Coronary artery (tissue), 2 donors: Measurements from ENCODE around the gene KLF15.
A peak's percentile ranks its signal among the peaks of the same experiment; 100 is the strongest.

Source experiments
- DNase-seq: peaks from one replicate; pipeline ENCODE4 v3.0.0-alpha.2; 2017; ENCODE audit warnings: low spot score
- H3K27ac ChIP-seq, 2 donors: fragments of 200-600 bp; sonication (generic); one replicate each; pipeline ENCODE4 v1.5.1; 2016 to 2019
- H3K4me3 ChIP-seq: fragments of 200-600 bp; sonication (generic); 2 replicates; pipeline ENCODE4 v1.5.1; 2016; ENCODE audit warnings: mild to moderate bottlenecking, moderate library complexity
- TF ChIP-seq, protein P1 (sequence below): fragments of 200-600 bp; sonication (generic); IDR thresholded peaks from one replicate; pipeline ENCODE4 v1.5.1; 2019; ENCODE audit warnings: antibody characterized with exemption

Gene KLF15

DNA sequence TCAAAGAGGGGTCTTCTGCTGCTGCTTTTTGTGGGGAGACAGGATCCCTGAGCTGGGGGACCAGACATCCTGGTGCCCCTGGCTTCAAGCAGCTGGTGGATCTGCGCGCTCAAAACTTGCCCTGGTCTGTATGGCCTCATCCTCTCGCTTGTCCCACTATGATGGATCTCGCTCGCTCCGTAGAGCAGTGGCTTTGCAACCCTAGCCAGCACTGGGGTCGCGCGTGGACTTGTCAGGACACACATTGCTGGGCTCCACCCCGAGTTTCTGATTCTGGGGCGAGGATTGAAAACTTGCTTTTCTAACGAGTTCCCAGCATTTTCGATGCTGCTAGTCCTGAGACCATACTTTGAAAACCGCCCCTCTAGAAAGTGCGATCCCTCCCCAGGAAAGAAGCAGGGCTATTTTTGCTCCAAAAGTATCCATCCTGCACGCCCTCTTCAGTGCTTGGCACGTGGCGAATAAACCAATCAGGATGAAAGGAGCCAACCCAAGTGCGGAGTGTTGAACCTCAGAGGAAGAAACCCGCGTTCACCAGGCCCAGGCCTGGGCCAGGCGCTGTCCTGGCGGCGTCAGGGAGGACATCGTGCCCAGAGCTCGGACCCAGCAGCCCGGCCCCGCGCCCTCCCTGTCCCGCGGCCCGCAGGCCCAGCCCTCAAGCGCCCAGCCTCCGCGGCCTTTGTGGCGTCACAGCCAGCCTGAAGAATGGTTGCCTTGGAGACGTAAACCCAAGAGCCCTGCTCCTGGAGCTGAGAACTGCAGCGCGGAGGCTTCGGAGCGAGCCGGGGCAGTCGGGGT is 37.2 kb upstream of the KLF15 start, which contains the start of gene CFAP100:
TSS of gene CFAP100 (plus strand) at position 731 of the 798 bp plus-strand sequence. CDS start 1,092 bp downstream, outside the sequence.
- TF ChIP-seq, protein P1, sequence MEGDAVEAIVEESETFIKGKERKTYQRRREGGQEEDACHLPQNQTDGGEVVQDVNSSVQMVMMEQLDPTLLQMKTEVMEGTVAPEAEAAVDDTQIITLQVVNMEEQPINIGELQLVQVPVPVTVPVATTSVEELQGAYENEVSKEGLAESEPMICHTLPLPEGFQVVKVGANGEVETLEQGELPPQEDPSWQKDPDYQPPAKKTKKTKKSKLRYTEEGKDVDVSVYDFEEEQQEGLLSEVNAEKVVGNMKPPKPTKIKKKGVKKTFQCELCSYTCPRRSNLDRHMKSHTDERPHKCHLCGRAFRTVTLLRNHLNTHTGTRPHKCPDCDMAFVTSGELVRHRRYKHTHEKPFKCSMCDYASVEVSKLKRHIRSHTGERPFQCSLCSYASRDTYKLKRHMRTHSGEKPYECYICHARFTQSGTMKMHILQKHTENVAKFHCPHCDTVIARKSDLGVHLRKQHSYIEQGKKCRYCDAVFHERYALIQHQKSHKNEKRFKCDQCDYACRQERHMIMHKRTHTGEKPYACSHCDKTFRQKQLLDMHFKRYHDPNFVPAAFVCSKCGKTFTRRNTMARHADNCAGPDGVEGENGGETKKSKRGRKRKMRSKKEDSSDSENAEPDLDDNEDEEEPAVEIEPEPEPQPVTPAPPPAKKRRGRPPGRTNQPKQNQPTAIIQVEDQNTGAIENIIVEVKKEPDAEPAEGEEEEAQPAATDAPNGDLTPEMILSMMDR, result no peak
- Histone ChIP-seq H3K27ac (no peak within 1 kb of the TSS), H3K4me3 (peak within 1 kb of the TSS; percentile 68)
- DNase-seq, result peak; percentile 82

GRCh38 chr3:126393563-126393962 is 36.4 kb upstream of the KLF15 start:
- TF ChIP-seq, protein P1, result no peak
- Histone ChIP-seq H3K27ac (no peak overlapping the region), H3K4me3 (no peak overlapping the region)
- no peak for DNase-seq

GRCh38 chr3:126392246-126392645 is 35.0 kb upstream of the KLF15 start:
- no peak overlapping the region for H3K4me3 ChIP-seq
- TF ChIP-seq, protein P1, result no peak
- DNase-seq, result no peak
- H3K27ac ChIP-seq, result no peak overlapping the region

- Histone ChIP-seq H3K27ac (no peak overlapping the region), H3K4me3 (no peak overlapping the region)
- DNase-seq, result no peak
- TF ChIP-seq, protein P1, result no peak
Measured at GRCh38 chr3:126391631-126392030, 34.4 kb upstream of the KLF15 start.

DNA sequence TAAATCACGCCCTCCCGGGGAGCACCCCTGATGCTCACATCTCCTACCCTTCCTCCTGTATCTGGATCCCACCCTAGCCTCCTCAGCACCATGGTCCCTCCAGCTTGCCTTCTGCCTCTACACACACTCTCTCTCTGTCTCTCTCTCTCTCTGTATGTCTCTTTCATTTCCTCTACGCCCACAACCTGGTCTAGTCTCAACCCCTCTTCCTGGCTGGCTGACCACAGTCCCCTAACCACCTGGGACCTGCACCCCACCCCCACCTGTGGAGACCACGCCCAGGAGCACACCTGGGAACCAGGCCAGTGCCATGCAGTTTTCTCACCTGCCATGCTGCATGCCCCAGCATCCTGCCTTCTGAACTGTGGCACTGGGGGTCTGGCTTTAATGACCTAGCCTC is 33.5 kb upstream of the KLF15 start:
- no peak overlapping the region for H3K4me3 ChIP-seq
- no peak for DNase-seq
- TF ChIP-seq, protein P1, result no peak
- H3K27ac ChIP-seq, result no peak overlapping the region

DNA sequence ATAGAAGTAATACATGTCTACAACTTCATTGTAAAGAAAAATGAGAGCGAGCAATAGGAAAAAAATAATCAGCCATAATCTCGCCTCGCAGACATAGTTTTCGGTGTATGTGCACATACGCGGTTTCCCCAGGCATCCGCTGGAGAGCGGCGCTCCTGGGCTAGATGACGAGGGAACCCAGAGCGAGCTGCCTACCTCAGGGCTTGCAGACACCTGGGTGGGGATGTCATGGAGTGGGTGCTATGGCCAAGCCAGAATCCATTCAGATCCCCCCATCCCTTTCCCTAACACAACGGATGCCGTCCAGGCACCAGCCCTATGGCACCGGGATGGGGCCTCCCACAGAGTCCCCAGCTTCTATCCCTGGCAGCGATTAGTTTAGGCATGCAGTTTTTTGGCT is 33.0 kb upstream of the KLF15 start:
- H3K27ac ChIP-seq, result peak overlapping the region in 1 of 2 donors; percentile 89
- no peak overlapping the region for H3K4me3 ChIP-seq
- TF ChIP-seq, protein P1, result no peak
- no peak for DNase-seq

DNA sequence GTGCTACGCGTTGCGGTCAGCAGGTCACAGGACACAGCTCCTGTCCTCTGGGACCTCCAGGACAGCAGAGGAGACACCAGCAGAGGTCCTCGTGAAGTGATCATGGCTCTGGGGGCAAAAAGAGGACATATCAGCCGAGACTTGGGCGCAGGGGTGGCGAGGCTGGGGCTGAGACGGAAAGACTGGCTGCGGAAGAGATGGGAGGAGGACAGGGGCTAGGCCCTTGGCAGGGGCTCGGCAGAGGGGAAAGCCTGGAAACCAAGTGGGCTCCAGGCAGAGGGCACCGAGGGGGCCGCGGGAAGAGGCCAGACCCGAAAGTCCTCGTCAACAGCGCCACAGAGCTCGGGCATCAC is 32.6 kb upstream of the KLF15 start:
- no peak for DNase-seq
- peak overlapping the region in 1 of 2 donors; percentile 89 for H3K27ac ChIP-seq
- TF ChIP-seq, protein P1, result no peak
- H3K4me3 ChIP-seq, result peak overlapping the region; percentile 65
